ENCODE measurements around the gene KRTAP4-1. TPM values are rescaled to one million over a fixed set of nuclear protein-coding genes. Genes with fewer than 3 reads are reported as not detected.
"Not testable (repeated sequence)": the region's sequence is repeated elsewhere in the genome, so short reads cannot be mapped to it uniquely, and the experiment has no call there.

The KRTAP4-1 gene
- polyA plus RNA-seq, 6 donors from 2014 or later = not detected

- not testable (repeated sequence) for H3K9me3 Mint-ChIP-seq; H3K27me3 Mint-ChIP-seq; ATAC-seq (ENCODE audit: low read depth in 2 of 2); H3K36me3 Mint-ChIP-seq; DNase-seq; H3K27ac Mint-ChIP-seq; H3K4me3 Mint-ChIP-seq
- peaks cover 5 to 21% (median 9%) of the 10 kb centered on the region in 3 donors for H3K4me1 Mint-ChIP-seq
Observed at GRCh38 chr17:41160190-41160589, 24.5 kb downstream of the KRTAP4-1 start.

DNA sequence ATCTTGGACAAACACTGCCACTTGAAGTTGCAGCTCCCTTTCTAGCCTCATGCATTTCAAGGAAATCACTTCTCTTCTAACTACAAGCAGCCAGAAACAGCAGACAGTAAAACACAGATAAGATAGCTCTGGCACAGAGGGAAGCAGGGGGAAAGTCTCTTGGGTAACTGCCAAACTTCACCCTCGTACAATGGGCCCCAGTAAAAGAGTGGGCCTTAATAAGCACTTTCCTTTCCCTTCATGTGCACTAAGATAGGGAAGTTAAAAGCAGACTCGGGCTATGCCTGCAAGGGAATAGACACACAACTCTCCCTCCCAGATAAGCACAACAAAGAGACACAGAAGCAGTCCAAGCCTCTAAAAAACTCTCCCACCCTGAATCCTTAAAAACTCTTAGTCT is 30.9 kb downstream of the KRTAP4-1 start:
- peaks cover 10 to 19% (median 16%) of the 10 kb centered on the region in 3 donors for H3K4me1 Mint-ChIP-seq
- no peaks in the 10 kb centered on the region for H3K36me3 Mint-ChIP-seq
- H3K27ac Mint-ChIP-seq = peak overlapping the region in 2 of 6 donors; percentile 32 to 33
- peaks cover 0 to 8% (median under 1%) of the 10 kb centered on the region in 3 donors for H3K27me3 Mint-ChIP-seq
- DNase-seq (no peak), ATAC-seq (ENCODE audit: low read depth in 2 of 2) (no peak)
- H3K4me3 Mint-ChIP-seq = peak overlapping the region in 1 of 8 donors; percentile 7
- H3K9me3 Mint-ChIP-seq = no peaks in the 10 kb centered on the region

- Mint-ChIP-seq H3K27ac (no peak overlapping the region), H3K9me3 (peaks cover 0 to 4% (median 0%) of the 10 kb centered on the region in 7 donors), H3K4me1 (peaks cover 13 to 18% (median 16%) of the 10 kb centered on the region in 3 donors), H3K4me3 (no peak overlapping the region), H3K36me3 (no peaks in the 10 kb centered on the region), H3K27me3 (peaks cover 0 to 5% (median 4%) of the 10 kb centered on the region in 3 donors)
- ATAC-seq (ENCODE audit: low read depth in 2 of 2) (no peak), DNase-seq (no peak)
Observed at GRCh38 chr17:41151525-41151924, 33.2 kb downstream of the KRTAP4-1 start.

- Mint-ChIP-seq H3K9me3 (peaks cover 0 to 4% (median 2%) of the 10 kb centered on the region in 7 donors), H3K27me3 (peaks cover 0 to 5% (median 4%) of the 10 kb centered on the region in 3 donors), H3K4me3 (no peak overlapping the region), H3K36me3 (no peaks in the 10 kb centered on the region), H3K4me1 (peaks cover 15 to 18% (median 16%) of the 10 kb centered on the region in 3 donors), H3K27ac (no peak overlapping the region)
- DNase-seq (no peak), ATAC-seq (ENCODE audit: low read depth in 2 of 2) (no peak)
Observed at GRCh38 chr17:41150026-41150425, 34.7 kb downstream of the KRTAP4-1 start.

GRCh38 chr17:41149652-41149985 is 35.1 kb downstream of the KRTAP4-1 start, which contains the start of gene KRTAP4-5:
Gene KRTAP4-5 (minus strand): TSS chr17:41149825. CDS start chr17:41149767, 58 bp downstream.
- peaks cover 16 to 18% (median 17%) of the 10 kb centered on the region in 3 donors for H3K4me1 Mint-ChIP-seq
- peak within 1 kb of the TSS in 3 of 6 donors; percentile 45 to 96 (median 64) for H3K27ac Mint-ChIP-seq
- no peaks in the 10 kb centered on the region for H3K36me3 Mint-ChIP-seq
- H3K27me3 Mint-ChIP-seq = peaks cover 0 to 5% (median 4%) of the 10 kb centered on the region in 3 donors
- no peak within 1 kb of the TSS for H3K4me3 Mint-ChIP-seq
- peaks cover 0 to 5% (median 4%) of the 10 kb centered on the region in 7 donors for H3K9me3 Mint-ChIP-seq
- ATAC-seq (ENCODE audit: low read depth in 2 of 2) (no peak), DNase-seq (no peak)

GRCh38 chr17:41148971-41149651 is 35.6 kb downstream of the KRTAP4-1 start:
- ATAC-seq (ENCODE audit: low read depth in 2 of 2); H3K36me3 Mint-ChIP-seq; DNase-seq; H3K27me3 Mint-ChIP-seq; H3K9me3 Mint-ChIP-seq; H3K4me3 Mint-ChIP-seq: not testable (repeated sequence)
- Mint-ChIP-seq H3K4me1 (peaks cover 11 to 17% (median 15%) of the 10 kb centered on the region in 3 donors), H3K27ac (peak overlapping the region in 2 of 6 donors; percentile 64 to 96)

- peaks cover 0 to 5% (median 4%) of the 10 kb centered on the region in 3 donors for H3K27me3 Mint-ChIP-seq
- DNase-seq (no peak), ATAC-seq (ENCODE audit: low read depth in 2 of 2) (no peak)
- H3K27ac Mint-ChIP-seq = peak overlapping the region in 5 of 6 donors; percentile 1 to 57 (median 27)
- H3K4me1 Mint-ChIP-seq = peaks cover 8 to 17% (median 10%) of the 10 kb centered on the region in 3 donors
- H3K9me3 Mint-ChIP-seq = peaks cover 9 to 20% (median 13%) of the 10 kb centered on the region in 7 donors
- H3K4me3 Mint-ChIP-seq = peak overlapping the region in 1 of 8 donors; percentile 64
- H3K36me3 Mint-ChIP-seq = peaks cover 6 to 15% of the 10 kb centered on the region in 2 donors
Observed at GRCh38 chr17:41147531-41148204, 37.0 kb downstream of the KRTAP4-1 start.

GRCh38 chr17:41145261-41145660 is 39.5 kb downstream of the KRTAP4-1 start:
- Mint-ChIP-seq H3K27me3 (peaks cover 0 to 5% (median 4%) of the 10 kb centered on the region in 3 donors), H3K4me3 (peak overlapping the region in 1 of 8 donors; percentile 78)
- DNase-seq = no peak

GRCh38 chr17:41144846-41145245 is 39.9 kb downstream of the KRTAP4-1 start:
- Mint-ChIP-seq H3K27ac (peak overlapping the region in 3 of 6 donors; percentile 93 to 94 (median 93)), H3K4me3 (peak overlapping the region in 1 of 8 donors; percentile 78)

More at GRCh38 chr17:41145261-41145660, 39.5 kb downstream of the KRTAP4-1 start:
- Mint-ChIP-seq H3K36me3 (peaks cover 14 to 33% of the 10 kb centered on the region in 2 donors), H3K9me3 (peaks cover 14 to 41% (median 31%) of the 10 kb centered on the region in 7 donors), H3K27ac (peak overlapping the region in 3 of 6 donors; percentile 93 to 94 (median 93)), H3K4me1 (peaks cover 14 to 20% (median 16%) of the 10 kb centered on the region in 3 donors)
- no peak for ATAC-seq (ENCODE audit: low read depth in 2 of 2)

GRCh38 chr17:41141361-41141760 is 43.4 kb downstream of the KRTAP4-1 start:
- H3K36me3 Mint-ChIP-seq = peaks cover 19 to 67% of the 10 kb centered on the region in 2 donors
- peaks cover 10 to 18% (median 11%) of the 10 kb centered on the region in 3 donors for H3K4me1 Mint-ChIP-seq
- H3K27ac Mint-ChIP-seq = peak overlapping the region in 1 of 6 donors; percentile 64
- no peak overlapping the region for H3K4me3 Mint-ChIP-seq
- no peak for ATAC-seq (ENCODE audit: low read depth in 2 of 2)
- DNase-seq = no peak
- peaks cover 0 to 6% (median 0%) of the 10 kb centered on the region in 3 donors for H3K27me3 Mint-ChIP-seq
- H3K9me3 Mint-ChIP-seq = peaks cover 22 to 73% (median 50%) of the 10 kb centered on the region in 7 donors

More at GRCh38 chr17:41144846-41145245, 39.9 kb downstream of the KRTAP4-1 start:
- DNase-seq = no peak
- Mint-ChIP-seq H3K36me3 (peaks cover 14 to 36% of the 10 kb centered on the region in 2 donors), H3K27me3 (peaks cover 0 to 6% (median 4%) of the 10 kb centered on the region in 3 donors), H3K9me3 (peaks cover 14 to 43% (median 32%) of the 10 kb centered on the region in 7 donors), H3K4me1 (peaks cover 14 to 20% (median 16%) of the 10 kb centered on the region in 3 donors)
- ATAC-seq (ENCODE audit: low read depth in 2 of 2) = no peak

DNA sequence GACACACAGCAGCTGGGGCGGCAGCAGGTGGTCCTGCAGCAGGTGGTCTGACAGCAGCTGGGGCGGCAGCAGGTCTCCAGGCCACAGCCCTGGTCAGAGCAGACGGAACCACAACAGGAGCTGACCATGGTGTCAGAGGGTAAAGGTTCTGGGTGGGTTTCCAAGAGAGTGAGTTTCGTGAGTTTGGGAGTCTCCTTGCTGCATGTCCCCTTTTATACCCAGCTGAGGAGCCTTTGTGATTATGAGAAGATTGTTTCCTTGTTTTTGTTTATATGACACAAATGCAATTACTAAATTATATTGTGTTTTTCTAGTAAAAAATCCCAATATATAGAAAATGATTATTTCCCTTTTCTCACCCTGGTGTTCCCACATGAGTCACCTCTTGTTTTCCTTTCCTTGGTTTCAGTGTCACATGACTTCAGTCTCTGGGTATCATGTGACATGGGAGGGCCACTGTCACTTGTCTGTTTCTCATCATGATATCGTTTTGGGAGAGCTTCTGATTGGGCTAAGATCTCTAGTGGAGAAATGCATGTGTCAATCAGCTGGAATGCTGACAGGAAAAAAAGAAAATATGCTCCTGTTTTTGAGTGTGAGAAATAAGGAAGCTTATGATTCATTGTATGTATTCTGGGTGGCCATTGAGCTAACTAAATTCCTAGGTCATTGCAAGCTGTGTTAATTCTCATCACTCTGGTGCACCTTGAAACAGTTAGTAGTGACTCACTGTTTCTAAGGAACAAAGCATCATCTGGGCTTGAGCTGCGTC is 44.2 kb downstream of the KRTAP4-1 start, which contains the start of gene KRTAP4-6:
Gene KRTAP4-6, minus strand, starts transcription at position 185 of the 772 bp plus-strand sequence. Its CDS starts 57 bp downstream, at position 128.
- H3K9me3 Mint-ChIP-seq = peaks cover 22 to 75% (median 50%) of the 10 kb centered on the region in 7 donors
- ATAC-seq (ENCODE audit: low read depth in 2 of 2) = no peak
- no peak for DNase-seq
- H3K36me3 Mint-ChIP-seq = peaks cover 19 to 67% of the 10 kb centered on the region in 2 donors
- no peak within 1 kb of the TSS for H3K4me3 Mint-ChIP-seq
- H3K27ac Mint-ChIP-seq = peak within 1 kb of the TSS in 3 of 6 donors; percentile 33 to 82 (median 64)
- H3K4me1 Mint-ChIP-seq = peaks cover 10 to 18% (median 11%) of the 10 kb centered on the region in 3 donors
- peaks cover 0 to 6% (median 0%) of the 10 kb centered on the region in 3 donors for H3K27me3 Mint-ChIP-seq

DNA sequence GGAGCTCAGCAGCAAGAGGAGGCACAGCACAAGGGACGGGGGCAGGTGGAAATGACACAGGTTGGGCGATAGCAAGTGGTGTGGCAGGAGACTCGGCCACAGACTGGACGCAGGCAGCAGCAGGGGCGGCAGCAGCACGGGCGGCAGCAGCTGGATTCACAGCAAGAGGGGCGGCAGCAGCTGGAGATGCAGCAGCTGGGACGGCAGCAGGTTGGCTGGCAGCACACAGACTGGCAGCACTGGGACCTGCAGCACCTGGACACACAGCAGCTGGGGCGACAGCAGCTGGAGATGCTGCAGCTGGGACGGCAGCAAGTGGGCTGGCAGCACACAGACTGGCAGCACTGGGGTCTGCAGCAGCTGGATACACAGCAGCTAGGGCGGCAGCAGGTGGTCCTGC is 44.8 kb downstream of the KRTAP4-1 start:
- not testable (repeated sequence) for ATAC-seq (ENCODE audit: low read depth in 2 of 2); H3K4me3 Mint-ChIP-seq; H3K27me3 Mint-ChIP-seq; DNase-seq
- Mint-ChIP-seq H3K4me1 (peaks cover 10 to 14% (median 14%) of the 10 kb centered on the region in 3 donors), H3K36me3 (peaks cover 19 to 67% of the 10 kb centered on the region in 2 donors), H3K27ac (peak overlapping the region in 2 of 6 donors; percentile 33 to 82), H3K9me3 (peaks cover 22 to 71% (median 45%) of the 10 kb centered on the region in 7 donors)

Measured in naive B cell (primary cell).